Stimulated activated CD8-positive, alpha-beta memory T cell treated with anti-CD3 and anti-CD28 coated beads, Interleukin-7, amount 100 ng/mL, for 4 hours (primary cell): ENCODE results near the gene LRRC15.

ENCODE experiments used
- DNase-seq, 2 donors: peaks; one replicate each; pipeline ENCODE4 v3.0.0-alpha.2; 2020; ENCODE audit warnings: low read depth in 2 of 2

The LRRC15 gene

GRCh38 chr3:194333981-194334320, 35.6 kb downstream of the LRRC15 start:
- no peak for DNase-seq

GRCh38 chr3:194333212-194333980, 36.1 kb downstream of the LRRC15 start:
- peak; percentile 75 to 76 for DNase-seq

GRCh38 chr3:194332858-194333211, 36.7 kb downstream of the LRRC15 start:
- DNase-seq, result no peak

GRCh38 chr3:194330579-194330978, 39.0 kb downstream of the LRRC15 start:
- DNase-seq, result no peak

GRCh38 chr3:194330160-194330559, 39.4 kb downstream of the LRRC15 start:
- DNase-seq, result no peak

GRCh38 chr3:194329583-194329965, 40.0 kb downstream of the LRRC15 start:
- DNase-seq, result no peak

- no peak for DNase-seq
Measured at GRCh38 chr3:194328942-194329582, 40.5 kb downstream of the LRRC15 start.

- DNase-seq, result no peak
Measured at GRCh38 chr3:194328053-194328657, 41.4 kb downstream of the LRRC15 start.

- DNase-seq, result no peak
Measured at GRCh38 chr3:194327218-194328052, 42.1 kb downstream of the LRRC15 start.

GRCh38 chr3:194326968-194327217, 42.6 kb downstream of the LRRC15 start:
- no peak for DNase-seq

GRCh38 chr3:194326192-194326967, 43.2 kb downstream of the LRRC15 start:
- no peak for DNase-seq

GRCh38 chr3:194325424-194326153, 44.0 kb downstream of the LRRC15 start:
- DNase-seq, result no peak

GRCh38 chr3:194324823-194325327, 44.7 kb downstream of the LRRC15 start:
- no peak for DNase-seq

- DNase-seq, result peak in 1 of 2 donors; percentile 19
Measured at GRCh38 chr3:194323785-194324735, 45.5 kb downstream of the LRRC15 start.

- no peak for DNase-seq
Measured at GRCh38 chr3:194322678-194323211, 46.8 kb downstream of the LRRC15 start.

- no peak for DNase-seq
Measured at GRCh38 chr3:194321693-194322640, 47.6 kb downstream of the LRRC15 start.

GRCh38 chr3:194320744-194321243, 48.7 kb downstream of the LRRC15 start:
- DNase-seq, result no peak

GRCh38 chr3:194320100-194320499, 49.4 kb downstream of the LRRC15 start:
- no peak for DNase-seq
